NCI-H1105 (cell line): ENCODE results near the gene CPED1.

Source experiments
- DNase-seq: peaks from one replicate; lab custom pipeline; 2025; lab: John Stamatoyannopoulos, UW

The CPED1 gene

GRCh38 chr7:121323515-121324302 lies 335.2 kb downstream of the CPED1 start:
- no peak for DNase-seq

GRCh38 chr7:121327671-121328070 lies 339.2 kb downstream of the CPED1 start:
- DNase-seq: no peak

GRCh38 chr7:121328508-121329190 lies 340.1 kb downstream of the CPED1 start, which contains the start of gene WNT16:
TSS of gene WNT16 (plus strand) at chr7:121329000. CDS start at chr7:121329293, 293 bp downstream.
- DNase-seq: no peak

GRCh38 chr7:121329191-121330052 lies 340.9 kb downstream of the CPED1 start:
- DNase-seq: peak; percentile 70

GRCh38 chr7:121330053-121330833 lies 341.7 kb downstream of the CPED1 start:
- peak; percentile 44 for DNase-seq

GRCh38 chr7:121331048-121331447 lies 342.5 kb downstream of the CPED1 start:
- DNase-seq: no peak

GRCh38 chr7:121331574-121331973 lies 343.1 kb downstream of the CPED1 start:
- DNase-seq: no peak

GRCh38 chr7:121334376-121334775 lies 345.9 kb downstream of the CPED1 start:
- DNase-seq: no peak

GRCh38 chr7:121334875-121335648 lies 346.6 kb downstream of the CPED1 start:
- DNase-seq: no peak

GRCh38 chr7:121336579-121336978 lies 348.1 kb downstream of the CPED1 start:
- DNase-seq: no peak

GRCh38 chr7:121337398-121337797 lies 348.9 kb downstream of the CPED1 start:
- DNase-seq: no peak

- no peak for DNase-seq
Measured at GRCh38 chr7:121339082-121339481, 350.6 kb downstream of the CPED1 start.

- DNase-seq: no peak
Measured at GRCh38 chr7:121341933-121342332, 353.4 kb downstream of the CPED1 start.

- DNase-seq: no peak
Measured at GRCh38 chr7:121342631-121343030, 354.1 kb downstream of the CPED1 start.

- DNase-seq: no peak
Measured at GRCh38 chr7:121343302-121343701, 354.8 kb downstream of the CPED1 start.

- no peak for DNase-seq
Measured at GRCh38 chr7:121344093-121344492, 355.6 kb downstream of the CPED1 start.

- no peak for DNase-seq
Measured at GRCh38 chr7:121344497-121344896, 356.0 kb downstream of the CPED1 start.
